ENCODE measurements around the gene UHRF1.

GRCh38 chr19:4971816-4972495 is 62.7 kb downstream of the UHRF1 start:
- TF ChIP-seq CTCF (IDR thresholded peaks at IDR 0.05) = no peak
- no peak for TF ChIP-seq POLR2A (IDR thresholded peaks at IDR 0.05)
- no peak for TF ChIP-seq EP300 (IDR thresholded peaks at IDR 0.05)
